ENCODE data around the gene IFI6. TPM values are rescaled to one million over a fixed set of nuclear protein-coding genes. Genes with fewer than 3 reads are reported as not detected.

Gene IFI6
- total and polyA plus RNA-seq, 2 of the 4 experiments (the other 2 are of a cell fraction): 7.3 to 16.8 TPM

- Histone ChIP-seq H2AFZ (replicated peaks; ENCODE audit: low read length, poor library complexity) (no peak overlapping the region), H3K14ac (replicated peaks; ENCODE audit: low read depth, low read length) (no peak overlapping the region), H3K27ac (ENCODE audit: insufficient read depth, low read length) (no peak overlapping the region), H3K79me1 (ENCODE audit: low read depth in 1 of 2, low read length in 2 of 2) (no peaks in the 10 kb centered on the region), H2AK5ac (ENCODE audit: low read depth, low read length) (no peak overlapping the region), H2BK5ac (ENCODE audit: low read depth, low read length, poor library complexity, severe bottlenecking) (no peak overlapping the region), H3K9me3 (ENCODE audit: control insufficient read depth, insufficient read depth, low read length) (peaks cover 10% of the 10 kb centered on the region), H2AK9ac (replicated peaks; ENCODE audit: low read depth, low read length, poor library complexity) (no peak overlapping the region), H2BK20ac (ENCODE audit: low read depth, low read length) (no peak overlapping the region), H4K20me1 (ENCODE audit: insufficient read depth, low read length) (no peaks in the 10 kb centered on the region), H3K9ac (ENCODE audit: low read depth, low read length) (no peak overlapping the region), H3K4ac (ENCODE audit: low read depth, low read length) (no peak overlapping the region), H4K91ac (ENCODE audit: insufficient read depth, low read depth, low read length) (no peak overlapping the region), H2BK15ac (ENCODE audit: low read depth, low read length) (no peak overlapping the region), H4K5ac (ENCODE audit: low read depth, low read length) (no peak overlapping the region), H3K56ac (ENCODE audit: extremely low read depth, insufficient read depth, low read length) (no peak overlapping the region), H3K18ac (ENCODE audit: low read depth, low read length) (no peak overlapping the region), H4K8ac (ENCODE audit: low read depth in 2 of 2, low read length in 2 of 2) (no peak overlapping the region), H2BK120ac (ENCODE audit: low read depth, low read length) (no peak overlapping the region), H3K23ac (ENCODE audit: low read depth, low read length) (no peak overlapping the region), H3K9me1 (ENCODE audit: insufficient read depth, low read length) (no peaks in the 10 kb centered on the region; the same call in 1 of the 2 replicates), H3K27me3 (ENCODE audit: control insufficient read depth, insufficient read depth, low read length) (peaks cover 38% of the 10 kb centered on the region), H3K4me1 (ENCODE audit: control insufficient read depth, insufficient read depth, low read length) (no peaks in the 10 kb centered on the region), H3K4me3 (ENCODE audit: insufficient read depth, low read depth, low read length) (no peak overlapping the region), H3K36me3 (ENCODE audit: control insufficient read depth, insufficient read depth, low read length) (no peaks in the 10 kb centered on the region), H3K4me2 (ENCODE audit: low read depth, low read length) (no peak overlapping the region)
- 80% methylated on average over 1 of the region's 2 CpGs; no CpG with 5 or more reads in 1 of the 2 experiments for WGBS, 2 experiments (ENCODE audit: extremely low coverage in 2 of 2, insufficient read length in 1 of 2)
- DNase-seq (no peak), ATAC-seq (ENCODE audit: low read depth) (no peak)
- in situ Hi-C loops (cut with MboI; ENCODE audit: low sequenced_read_pairs): no loop called here
- ChIA-PET CTCF (no interaction called here), POLR2A (ENCODE audit: unreplicated experiment) (no interaction called here)
- dilution Hi-C loops (cut with HindIII; ENCODE audit: low sequenced_read_pairs, unreplicated experiment): no loop called here
- BruUV-seq (replicated peaks): no TSS peak
- intact Hi-C loops (cut with micrococcal nuclease): no loop called here
- TF ChIP-seq MAZ (IDR thresholded peaks at IDR 0.05; ENCODE audit: borderline replicate concordance, low read depth, low read length): no peak
- no peak for TF ChIP-seq CHD1 (IDR thresholded peaks at IDR 0.05; ENCODE audit: low read depth, low read length)
- TF ChIP-seq BHLHE40 (IDR thresholded peaks at IDR 0.05; ENCODE audit: low read depth, low read length): no peak
Measured at GRCh38 chr1:27684176-27684575, 12.2 kb upstream of the IFI6 start.
